Measurements from ENCODE around the gene VANGL1. TPM values are rescaled to one million over a fixed set of nuclear protein-coding genes. Genes with fewer than 3 reads are reported as not detected.
"Not testable (repeated sequence)": the region's sequence is repeated elsewhere in the genome, so short reads cannot be mapped to it uniquely, and the experiment has no call there.

The VANGL1 gene
- polyA plus RNA-seq (ENCODE audit: insufficient read length in 4 of 4) = 10 to 100 TPM; 14.8 to 16.8 (median 16.4) TPM

DNA sequence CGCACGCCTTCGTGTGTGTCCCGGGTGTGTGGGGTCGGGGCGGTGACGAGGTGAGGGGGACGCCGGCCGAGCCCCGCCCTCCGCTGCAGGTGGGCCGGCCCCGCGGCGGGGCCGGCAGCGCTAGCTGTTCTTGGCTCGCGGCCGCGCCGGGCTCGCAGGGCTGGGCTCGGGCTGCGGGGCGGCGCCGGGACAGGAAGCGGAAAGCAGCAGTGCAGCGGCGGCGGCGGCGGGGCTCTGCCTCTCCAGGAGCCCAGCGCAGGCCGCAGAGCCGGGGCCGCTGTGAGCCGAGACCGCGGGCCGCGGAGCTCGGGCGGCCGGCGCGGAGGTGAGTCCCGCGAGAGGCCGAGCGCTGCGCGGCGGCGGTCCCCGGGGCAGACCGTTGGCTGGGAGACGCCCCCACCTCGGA lies at the start of gene VANGL1:
Gene VANGL1, plus strand, starts transcription at position 209 of the 406 bp plus-strand sequence. CDS start 9,444 bp downstream, outside the sequence.
- DNase-seq (ENCODE audit: low read depth in 4 of 4, low spot score in 3 of 4) = peak in 1 of 4 donors; percentile 24

DNA sequence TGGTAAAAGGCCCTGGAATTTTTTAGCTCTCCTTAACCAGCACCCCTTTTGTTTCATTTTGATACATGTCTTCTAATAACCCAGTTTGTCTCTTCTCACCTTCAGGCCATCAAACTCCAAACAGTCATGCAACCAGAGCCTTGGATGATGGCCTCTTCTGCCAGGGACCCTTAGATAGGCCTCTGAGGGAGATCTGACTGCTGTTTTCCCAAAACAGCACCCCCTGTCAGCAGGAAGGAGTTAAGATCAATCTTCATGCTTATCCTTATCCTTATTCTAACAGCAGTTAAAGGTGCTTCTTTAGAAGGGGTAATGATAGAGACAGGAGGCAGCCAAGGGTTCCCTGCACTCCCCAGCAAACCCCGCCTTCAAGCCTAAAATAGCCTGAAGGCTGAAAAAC lies 49.5 kb upstream of the VANGL1 start:
- DNase-seq (ENCODE audit: low read depth in 4 of 4, low spot score in 3 of 4) = no peak

DNA sequence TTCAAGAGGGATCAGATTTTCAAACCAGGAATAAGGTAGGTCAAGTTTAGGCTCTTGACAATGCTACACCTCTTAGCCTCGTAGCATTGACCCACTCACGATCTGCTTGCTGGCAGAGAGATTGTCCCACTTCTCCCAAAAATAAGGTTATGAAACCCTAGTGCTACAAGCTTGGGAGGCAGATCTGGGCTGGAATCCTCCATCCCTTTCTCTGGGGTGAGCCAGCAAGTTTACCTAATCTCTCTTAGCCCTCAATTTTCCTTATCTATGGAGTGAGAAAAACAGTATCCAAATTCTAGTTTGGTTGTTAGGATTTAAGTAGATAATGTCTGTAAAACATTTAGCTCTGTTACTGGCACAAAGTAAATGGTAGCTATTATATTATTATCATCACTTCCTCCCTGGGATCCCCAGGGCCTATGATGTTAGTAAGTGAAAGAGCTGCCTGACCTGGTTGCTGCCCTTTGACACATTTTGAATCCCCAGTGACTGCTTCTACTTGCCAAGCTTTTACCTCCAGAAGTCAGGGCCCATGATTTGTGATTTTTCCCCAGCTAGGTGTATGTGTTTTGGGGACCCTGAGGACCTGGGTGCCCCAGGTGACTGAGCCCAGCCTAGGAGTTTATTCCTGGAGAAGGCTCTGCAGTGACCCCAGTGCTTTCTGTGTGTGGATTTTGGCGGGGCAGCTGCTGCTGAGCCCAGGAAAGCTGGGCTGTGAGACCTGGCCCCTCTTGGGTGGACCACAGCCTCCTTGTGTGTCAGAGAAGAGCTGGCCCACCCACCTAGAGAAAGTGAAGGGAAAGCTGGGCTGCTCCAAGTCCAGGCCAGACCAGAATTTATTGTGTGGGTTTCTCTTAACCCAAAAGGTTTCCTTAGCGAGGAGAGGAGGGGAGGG lies 48.2 kb upstream of the VANGL1 start:
- no peak for DNase-seq (ENCODE audit: low read depth in 4 of 4, low spot score in 3 of 4)

DNA sequence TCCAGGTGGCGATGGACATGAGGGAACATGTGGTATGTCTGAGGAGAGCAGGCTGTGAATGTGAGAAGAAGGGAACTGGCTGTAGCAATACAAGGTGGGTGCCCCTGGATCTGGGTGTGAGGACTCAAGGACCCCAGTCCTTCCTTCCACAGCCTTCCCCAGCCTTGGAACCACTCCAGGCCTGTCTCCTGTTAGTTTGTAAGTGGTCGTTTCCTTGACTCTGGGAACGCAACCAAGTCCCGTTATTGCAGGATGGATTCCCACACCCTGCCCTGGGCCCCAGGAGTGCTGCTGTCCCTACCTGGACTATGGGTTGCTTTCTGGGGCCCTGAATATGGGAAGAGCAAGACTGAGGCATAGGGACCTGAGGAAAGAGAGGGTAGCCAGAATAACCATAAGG lies 47.2 kb upstream of the VANGL1 start:
- DNase-seq (ENCODE audit: low read depth in 4 of 4, low spot score in 3 of 4) = no peak

DNA sequence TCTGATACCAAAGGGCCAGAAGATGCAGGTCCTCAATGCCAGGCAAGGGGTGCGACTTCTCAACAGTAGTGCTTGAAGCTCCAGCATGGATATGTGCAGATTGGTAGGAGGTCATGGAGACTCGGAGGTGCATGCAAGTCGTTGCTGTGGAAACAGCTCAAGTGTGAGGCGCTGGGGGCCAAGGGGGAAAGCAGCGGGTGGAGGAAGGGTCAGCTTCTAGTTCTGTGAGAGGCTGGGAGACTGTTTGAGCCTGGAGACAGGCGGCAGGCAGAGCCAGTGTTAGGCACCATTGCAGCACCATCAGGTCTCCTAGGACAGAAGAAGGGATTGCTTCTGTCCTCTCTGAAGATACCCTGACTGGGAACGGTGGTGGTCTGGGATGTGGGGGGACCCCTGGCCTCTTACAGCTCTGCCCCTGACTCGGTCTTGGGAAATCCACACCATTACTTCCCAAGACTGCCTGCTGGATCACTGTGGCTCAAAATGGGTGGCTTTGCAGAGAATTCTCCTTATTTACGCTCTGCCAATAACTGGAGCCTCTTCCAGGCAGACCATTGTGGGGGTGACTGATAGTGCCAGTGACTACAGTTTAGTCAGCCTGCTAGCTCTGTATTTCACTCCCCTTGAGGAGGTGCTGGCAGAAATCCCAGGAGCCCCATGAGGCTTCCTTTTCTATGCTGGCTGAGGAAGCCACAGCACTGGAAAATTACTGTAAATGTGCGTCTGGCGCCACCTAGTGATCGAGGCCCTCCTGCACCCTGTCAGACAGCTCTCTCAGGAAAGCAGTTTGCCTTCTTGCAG lies 46.3 kb upstream of the VANGL1 start:
- DNase-seq (ENCODE audit: low read depth in 4 of 4, low spot score in 3 of 4) = peak; percentile 73 to 85 (median 82)

DNA sequence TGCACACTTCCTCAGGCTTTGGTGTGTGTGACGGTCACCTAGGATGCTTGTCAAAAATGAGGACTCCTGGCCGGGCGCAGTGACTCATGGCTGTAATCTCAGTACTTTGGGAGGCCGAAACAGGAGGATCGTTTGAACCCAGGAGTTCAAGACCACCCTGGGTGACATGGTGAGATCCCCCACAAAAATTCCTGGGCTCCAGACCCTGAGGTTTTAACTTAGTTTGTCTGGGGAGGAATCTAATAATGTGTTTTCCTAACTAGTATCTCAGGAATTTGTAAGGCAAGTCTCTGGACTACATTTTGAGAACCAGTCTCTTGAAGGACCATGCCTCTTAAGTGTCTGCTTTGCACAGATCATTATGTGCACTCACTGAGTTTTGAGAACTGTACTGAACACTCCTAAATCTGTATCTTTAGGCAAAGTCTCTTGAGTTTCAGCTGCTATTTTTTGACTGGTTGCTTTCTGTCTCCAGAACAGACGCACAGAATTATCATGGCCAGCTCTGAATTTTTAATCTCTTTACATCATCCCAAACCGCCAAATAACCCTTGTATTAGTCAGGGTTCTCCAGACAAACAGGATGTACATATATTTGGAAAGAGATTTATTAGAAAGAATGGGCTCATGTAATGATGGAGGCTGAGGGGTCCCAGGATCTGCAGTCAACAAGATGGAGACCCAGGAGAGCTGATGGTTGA lies 45.5 kb upstream of the VANGL1 start:
- DNase-seq (ENCODE audit: low read depth in 4 of 4, low spot score in 3 of 4) = no peak

DNA sequence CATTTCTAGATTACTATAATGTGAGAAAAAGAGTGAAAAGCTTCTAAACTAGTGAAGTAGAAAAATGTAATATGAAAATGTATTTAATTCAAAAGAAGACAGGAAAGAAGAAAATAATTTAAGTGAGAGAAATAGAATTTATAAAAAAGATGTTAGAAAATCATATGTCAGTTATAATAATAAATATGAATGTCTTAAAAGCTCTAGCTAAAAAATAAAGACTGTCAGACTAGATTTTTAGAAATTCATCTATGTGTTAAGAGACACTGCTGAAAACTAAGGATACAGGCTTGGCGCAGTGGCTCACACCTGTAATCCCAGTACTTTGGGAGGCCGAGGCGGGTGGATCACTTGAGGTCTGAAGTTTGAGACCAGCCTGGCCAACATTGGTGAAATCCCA lies 37.3 kb upstream of the VANGL1 start:
- DNase-seq (ENCODE audit: low read depth in 4 of 4, low spot score in 3 of 4) = no peak

DNA sequence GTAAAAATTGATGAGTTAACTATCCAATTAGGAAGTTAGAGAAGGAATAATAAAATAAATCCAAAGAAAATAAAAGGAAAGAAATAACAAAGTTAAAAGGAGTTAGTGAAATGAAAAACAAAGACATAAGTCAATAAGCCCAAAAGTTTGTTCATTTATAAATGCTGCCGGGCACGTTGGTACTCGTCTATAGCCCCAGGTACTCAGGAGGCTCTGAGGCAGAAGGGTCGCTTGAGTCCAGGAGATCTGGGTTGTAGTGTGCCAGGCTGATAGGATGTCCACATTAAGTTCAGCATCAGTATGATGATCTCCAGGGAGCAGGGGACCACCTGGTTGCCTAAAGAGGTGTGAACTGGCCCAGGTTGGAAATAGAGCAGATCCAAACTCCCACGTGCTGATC lies 35.5 kb upstream of the VANGL1 start:
- no peak for DNase-seq (ENCODE audit: low read depth in 4 of 4, low spot score in 3 of 4)

DNA sequence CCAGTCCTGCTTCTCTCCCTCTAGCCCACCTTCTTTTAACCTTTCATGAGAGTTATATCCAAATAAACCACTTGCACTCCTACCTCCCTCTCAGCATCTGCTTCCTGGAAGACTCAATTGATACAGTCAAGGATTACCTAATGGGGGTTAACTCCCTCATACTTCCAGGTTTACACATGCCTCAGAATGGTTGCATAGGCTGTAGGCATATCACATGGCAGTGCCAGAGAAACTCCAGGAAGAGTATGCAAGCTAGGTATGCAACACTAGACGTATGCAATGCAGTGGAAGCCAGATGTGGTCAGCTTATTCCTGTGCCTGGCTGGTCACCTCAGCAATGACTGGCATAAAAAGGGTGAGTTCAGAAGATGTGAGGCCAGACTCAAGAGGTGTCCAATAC lies 32.7 kb upstream of the VANGL1 start:
- no peak for DNase-seq (ENCODE audit: low read depth in 4 of 4, low spot score in 3 of 4)

DNA sequence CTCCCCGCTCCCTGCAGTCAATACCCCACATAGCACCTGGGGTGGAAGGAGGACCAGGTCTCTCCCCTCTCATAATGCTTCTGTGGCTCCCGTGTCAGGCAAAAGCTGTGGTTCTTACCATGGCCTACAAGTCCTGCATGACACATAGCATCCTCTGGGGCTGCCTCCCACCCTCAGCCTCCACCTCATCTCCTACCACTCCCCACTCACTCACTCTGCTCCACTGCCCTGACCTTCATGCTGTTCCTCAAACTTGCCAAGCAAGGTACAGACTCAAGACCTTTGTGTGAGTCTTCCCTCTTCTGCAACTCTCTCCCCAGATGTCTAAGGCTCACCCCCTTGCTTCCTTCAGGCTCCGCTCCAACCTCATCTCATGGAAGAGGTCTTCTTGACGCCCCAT lies 28.0 kb upstream of the VANGL1 start:
- no peak for DNase-seq (ENCODE audit: low read depth in 4 of 4, low spot score in 3 of 4)

DNA sequence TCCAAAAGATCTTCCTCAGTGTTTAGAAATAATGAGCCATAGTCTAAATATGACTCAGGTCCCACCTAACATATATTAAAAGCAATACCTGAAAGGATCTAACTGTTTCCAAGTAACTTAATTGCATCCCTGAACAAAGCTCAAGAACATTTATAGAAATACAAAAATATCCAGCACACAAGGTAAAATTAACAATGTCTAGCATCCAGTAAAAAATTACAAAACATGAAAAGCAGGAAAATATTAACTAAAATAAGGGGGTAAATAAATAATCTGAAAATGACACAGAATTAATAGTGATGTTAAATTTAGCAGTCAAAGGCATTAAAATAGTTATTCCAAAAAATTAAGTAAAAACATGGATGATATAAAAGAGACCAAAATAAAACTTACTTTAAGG lies 21.3 kb upstream of the VANGL1 start:
- DNase-seq (ENCODE audit: low read depth in 4 of 4, low spot score in 3 of 4) = no peak

DNA sequence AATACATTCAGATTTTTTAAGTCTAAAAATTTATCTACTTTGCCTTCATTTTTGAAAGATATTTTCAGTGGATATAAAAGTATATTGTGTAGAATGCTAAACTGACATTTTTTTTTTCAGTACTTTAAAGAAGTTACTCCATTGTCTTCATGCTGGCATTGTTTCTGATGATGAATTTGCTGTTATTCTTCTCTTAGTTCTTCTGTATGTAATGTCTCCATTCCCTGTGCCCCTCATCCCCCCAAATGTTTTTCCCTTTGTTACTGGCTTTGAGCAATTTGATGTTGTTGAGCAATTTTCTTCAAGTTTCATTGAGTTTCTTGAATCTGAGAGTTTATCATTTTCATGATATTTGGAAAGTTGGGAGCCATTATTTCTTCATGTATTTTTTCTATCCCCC lies 20.8 kb upstream of the VANGL1 start:
- DNase-seq (ENCODE audit: low read depth in 4 of 4, low spot score in 3 of 4) = no peak

DNA sequence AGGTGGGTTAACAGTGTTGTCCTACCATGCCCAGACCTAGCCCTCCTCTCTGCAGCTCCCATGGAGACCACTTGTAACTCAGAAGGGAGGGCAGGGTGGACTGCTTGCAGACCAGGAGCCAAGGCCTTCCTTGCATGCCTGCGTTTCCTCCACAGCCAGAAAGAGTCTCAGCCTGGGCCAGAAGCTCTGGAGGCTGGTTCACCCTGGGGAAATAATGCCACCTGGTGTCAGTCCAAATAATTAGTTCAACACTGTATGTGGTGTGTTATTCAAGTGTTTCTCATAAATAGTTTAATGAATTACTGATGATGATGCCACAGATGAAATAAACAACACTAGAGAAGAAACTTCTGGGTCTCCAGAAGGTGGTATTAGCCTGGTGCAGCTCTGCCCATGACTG lies 16.9 kb upstream of the VANGL1 start:
- DNase-seq (ENCODE audit: low read depth in 4 of 4, low spot score in 3 of 4) = no peak

DNA sequence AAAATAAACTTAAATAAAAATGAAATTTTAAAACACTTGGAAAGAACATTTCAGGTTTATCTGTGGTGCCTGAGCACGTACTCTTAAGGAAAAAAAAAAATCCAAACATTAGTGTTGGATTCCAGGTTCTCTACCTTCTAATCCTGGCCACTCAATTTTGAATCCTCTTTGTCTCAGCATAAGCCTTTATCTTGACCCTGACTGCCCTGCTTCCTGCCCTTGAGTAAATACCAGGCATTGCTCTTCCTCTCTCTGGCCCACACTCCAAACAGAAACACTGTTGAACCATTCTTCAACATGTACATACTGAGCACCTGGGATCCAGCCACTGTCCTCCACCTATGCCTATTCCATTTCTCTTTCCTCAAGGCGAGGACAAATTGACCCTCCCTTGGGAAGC lies 11.4 kb upstream of the VANGL1 start:
- no peak for DNase-seq (ENCODE audit: low read depth in 4 of 4, low spot score in 3 of 4)

DNA sequence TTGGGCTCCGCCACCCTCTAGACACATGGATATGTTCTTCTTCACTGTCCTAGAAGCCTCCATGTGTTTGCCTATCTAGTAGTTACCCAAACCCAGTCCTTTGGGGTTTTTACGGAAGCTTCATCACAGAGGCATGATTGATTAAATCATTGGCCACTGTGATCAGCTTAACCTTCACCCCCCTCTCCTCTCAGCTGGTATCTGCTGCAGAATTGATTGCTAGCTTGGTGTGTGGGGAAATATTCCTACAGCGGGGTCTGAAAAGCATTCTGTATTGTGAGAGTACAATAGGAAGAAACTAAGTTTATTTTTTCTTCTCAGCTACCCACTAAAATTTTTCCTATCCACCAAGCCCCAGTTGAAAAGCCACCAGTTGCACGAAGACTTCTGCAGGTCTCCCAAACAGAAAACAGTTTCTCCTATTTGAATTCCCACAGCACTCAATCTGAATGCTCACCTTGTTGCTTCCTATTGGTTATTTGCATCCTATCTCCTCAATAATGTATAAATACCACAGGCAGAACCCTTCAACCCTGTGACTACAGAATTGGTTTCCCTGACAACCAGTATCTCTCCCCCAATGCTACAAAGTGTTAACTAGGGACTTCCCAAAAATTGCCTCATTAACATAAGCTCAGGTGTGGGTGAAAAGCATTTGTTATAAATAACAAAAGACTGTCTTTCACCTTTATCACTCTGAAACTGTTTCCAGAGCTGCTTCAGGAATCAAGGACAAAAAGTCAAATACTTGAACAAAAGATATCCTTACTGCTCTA lies 9.3 kb upstream of the VANGL1 start:
- DNase-seq (ENCODE audit: low read depth in 4 of 4, low spot score in 3 of 4) = no peak

DNA sequence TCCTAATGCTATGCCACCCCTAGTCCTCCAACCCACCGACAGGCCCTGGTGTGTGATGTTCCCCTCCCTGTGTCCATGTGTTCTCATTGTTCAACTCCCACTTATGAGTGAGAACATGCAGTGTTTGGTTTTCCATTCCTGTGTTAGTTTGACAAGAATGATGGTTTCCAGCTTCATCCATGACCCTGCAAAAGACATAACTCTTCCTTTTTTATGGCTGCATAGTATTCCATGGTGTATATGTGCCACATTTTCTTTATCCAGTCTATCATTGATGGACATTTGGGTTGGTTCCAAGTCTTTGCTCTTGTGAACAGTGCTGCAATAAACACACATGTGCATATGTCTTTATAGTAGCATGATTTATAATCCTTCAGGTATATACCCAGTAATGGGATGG lies 8.2 kb upstream of the VANGL1 start:
- not testable (repeated sequence) for DNase-seq (ENCODE audit: low read depth in 4 of 4, low spot score in 3 of 4)

DNA sequence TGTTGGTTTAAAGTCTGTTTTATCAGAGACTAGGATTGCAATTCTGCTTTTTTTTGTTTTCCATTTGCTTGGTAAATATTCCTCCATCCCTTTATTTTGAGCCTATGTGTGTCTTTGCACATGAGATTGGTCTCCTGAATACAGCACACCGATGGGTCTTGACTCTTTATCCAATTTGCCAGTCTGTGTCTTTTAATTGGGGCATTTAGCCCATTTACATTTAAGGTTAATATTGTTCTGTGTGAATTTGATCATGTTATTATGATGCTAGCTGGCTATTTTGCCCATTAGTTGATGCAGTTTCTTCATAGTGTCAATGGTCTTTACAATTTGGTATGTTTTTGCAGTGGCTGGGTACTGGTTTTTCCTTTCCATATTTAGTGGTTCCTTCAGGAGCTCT lies 4.5 kb upstream of the VANGL1 start:
- DNase-seq (ENCODE audit: low read depth in 4 of 4, low spot score in 3 of 4) = not testable (repeated sequence)

DNA sequence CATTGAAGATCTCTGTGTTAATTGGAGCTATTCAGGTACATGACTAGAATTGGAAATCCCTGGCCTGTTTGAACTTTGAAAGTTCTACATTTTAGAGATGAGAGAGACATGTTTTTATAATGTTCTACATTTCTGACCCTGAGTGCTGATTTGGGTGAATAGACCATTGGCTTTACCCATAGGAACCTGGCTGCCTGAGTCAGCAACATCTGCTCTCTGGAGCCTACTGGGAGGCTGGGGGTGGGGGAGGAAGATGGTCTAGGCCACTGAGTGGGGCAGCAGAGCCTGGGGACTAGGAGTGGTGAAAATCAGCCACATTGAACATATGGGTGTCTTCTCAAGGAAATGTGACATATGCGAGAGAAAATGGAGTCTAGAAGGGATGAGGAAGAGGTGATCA lies 1.4 kb upstream of the VANGL1 start:
- DNase-seq (ENCODE audit: low read depth in 4 of 4, low spot score in 3 of 4) = no peak

DNA sequence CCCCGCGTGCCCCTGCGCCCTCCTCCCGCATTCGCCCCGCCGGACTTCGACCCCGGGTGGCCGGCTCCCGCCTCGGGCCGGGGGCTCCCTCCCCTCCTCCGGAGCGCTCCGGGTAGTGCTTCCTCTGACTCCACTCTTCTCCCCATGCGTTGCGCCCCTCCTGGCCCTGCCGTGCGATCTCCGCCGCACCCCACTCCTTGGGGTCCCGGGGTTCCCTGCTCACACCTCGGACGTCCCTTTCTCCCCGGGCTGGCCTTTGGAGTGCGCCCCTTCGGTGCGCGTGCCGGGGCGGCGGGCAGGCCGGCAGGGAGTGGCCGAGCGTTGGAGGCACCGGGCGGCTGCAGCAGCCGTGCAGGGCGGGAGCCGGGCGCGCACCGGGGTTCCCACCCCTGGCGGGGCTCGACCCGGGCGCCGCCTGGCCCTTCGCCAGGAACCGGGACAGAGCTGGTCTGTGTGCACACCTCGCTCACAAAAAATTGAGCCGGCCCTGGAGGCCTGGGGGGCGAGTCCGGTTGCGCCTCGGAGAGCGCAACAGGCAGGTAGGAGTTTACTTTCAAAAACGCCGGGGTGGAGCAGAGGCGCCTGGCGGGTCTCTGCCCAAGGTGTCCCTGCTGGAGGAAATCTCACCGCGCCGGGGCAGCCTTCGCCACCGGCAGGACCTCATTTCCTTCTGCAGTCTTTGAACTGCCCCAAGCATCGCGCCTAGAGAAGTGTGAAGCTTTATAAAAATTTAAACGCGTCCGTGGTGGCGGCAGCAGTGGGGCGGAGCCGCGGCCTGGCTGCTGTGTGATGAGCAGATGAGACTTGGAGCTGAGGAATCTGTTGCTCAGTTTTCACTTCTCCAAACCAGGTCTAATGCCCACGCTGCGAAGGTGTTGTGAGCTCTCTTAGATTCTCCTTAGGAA lies 650 bp downstream of the VANGL1 start:
- peak in 3 of 4 donors; percentile 35 to 50 (median 45) for DNase-seq (ENCODE audit: low read depth in 4 of 4, low spot score in 3 of 4)

Measured in right renal pelvis (tissue), 4 donors.